GM13976 (cell line): ENCODE measurements around the gene GADD45B.

ENCODE experiments used
- DNase-seq: peaks from one replicate; pipeline ENCODE4 v3.0.0; 2012; ENCODE audit warnings: low spot score
- in situ Hi-C: fragments of 300-500 bp; cut with MboI; formaldehyde crosslinking; loops from one replicate; pipeline ENCODE4 v1.12.0; 2022; ENCODE audit warnings: low sequenced_read_pairs, mixed read lengths, inconsistent platforms; ENCODE audit not compliant: unreplicated experiment
- TF ChIP-seq, protein P1 (sequence below): IDR thresholded peaks from 2 replicates; pipeline ENCODE4 v1.5.1; 2012; ENCODE audit warnings: borderline replicate concordance, mild to moderate bottlenecking; ENCODE audit not compliant: insufficient read depth; ENCODE audit errors: extremely low read depth, missing control alignments, control extremely low read depth

GADD45B gene

DNA sequence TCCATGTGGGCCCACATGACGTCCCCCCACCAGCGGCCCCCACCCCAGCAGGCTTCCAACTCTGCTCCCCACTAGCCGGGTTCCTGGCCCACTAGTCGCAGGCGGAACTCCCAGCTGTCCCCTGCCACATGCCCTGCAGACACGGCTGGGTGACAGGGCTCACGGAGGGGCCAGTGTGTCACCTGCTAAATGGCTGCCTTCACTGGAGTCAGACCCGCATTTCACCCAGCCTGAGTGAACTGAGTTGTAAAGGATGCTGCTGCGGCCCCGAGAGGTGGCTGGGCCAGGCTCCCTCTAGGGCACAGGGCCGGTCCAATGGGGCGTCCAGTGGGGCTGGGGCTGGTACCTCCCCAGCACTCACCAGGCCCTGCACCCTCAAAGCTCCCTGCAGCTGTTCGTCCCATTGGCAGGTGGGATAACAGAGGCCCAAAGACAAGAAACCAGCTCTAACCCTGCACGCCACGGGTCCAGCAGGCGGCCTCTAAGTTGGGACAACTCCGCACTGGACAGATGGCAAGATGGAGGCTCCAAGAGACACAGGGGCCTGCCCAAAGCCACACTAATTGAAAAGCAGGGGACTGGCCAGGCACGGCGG is 22.4 kb upstream of the GADD45B start:
- in situ Hi-C loops: no loop called here
- DNase-seq: no peak
- TF ChIP-seq, protein P1, sequence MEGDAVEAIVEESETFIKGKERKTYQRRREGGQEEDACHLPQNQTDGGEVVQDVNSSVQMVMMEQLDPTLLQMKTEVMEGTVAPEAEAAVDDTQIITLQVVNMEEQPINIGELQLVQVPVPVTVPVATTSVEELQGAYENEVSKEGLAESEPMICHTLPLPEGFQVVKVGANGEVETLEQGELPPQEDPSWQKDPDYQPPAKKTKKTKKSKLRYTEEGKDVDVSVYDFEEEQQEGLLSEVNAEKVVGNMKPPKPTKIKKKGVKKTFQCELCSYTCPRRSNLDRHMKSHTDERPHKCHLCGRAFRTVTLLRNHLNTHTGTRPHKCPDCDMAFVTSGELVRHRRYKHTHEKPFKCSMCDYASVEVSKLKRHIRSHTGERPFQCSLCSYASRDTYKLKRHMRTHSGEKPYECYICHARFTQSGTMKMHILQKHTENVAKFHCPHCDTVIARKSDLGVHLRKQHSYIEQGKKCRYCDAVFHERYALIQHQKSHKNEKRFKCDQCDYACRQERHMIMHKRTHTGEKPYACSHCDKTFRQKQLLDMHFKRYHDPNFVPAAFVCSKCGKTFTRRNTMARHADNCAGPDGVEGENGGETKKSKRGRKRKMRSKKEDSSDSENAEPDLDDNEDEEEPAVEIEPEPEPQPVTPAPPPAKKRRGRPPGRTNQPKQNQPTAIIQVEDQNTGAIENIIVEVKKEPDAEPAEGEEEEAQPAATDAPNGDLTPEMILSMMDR: no peak

DNA sequence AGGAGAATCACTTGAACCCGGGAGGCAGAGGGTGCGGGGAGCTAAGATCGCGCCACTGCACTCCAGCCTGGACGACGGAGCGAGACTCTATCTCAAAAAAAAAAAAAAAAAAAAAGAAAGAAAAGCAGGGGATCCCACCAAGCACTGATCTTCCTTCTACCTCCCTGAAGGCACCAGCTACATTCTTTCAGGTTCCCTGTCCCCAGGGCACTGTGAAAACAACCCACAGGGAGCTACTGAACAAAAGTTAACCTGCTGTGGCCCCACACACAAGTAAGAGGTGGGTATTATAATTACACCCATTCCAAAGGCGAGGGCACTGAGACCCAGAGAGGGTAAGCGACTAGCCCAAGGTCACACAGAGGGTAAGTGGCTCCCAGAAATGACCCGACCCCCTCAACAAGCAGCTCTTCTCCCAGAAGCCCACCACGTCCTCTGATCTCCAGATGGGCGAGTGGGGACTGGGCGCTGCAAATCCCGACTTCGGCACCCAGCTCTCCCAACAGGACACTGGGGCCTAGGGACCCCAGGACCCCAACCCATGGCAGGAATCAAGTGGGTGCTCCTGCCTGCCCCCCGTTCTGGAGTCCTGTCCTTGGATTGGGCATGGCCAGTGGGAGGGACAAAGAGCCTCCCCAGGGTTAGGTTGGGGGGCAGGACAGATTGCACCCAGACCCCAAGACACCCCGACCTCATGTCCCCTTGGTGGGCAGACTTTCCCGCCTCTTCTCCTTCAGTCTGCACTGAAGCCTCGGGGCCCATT is 21.5 kb upstream of the GADD45B start:
- in situ Hi-C loops: no loop called here
- TF ChIP-seq, protein P1: no peak
- DNase-seq: no peak

DNA sequence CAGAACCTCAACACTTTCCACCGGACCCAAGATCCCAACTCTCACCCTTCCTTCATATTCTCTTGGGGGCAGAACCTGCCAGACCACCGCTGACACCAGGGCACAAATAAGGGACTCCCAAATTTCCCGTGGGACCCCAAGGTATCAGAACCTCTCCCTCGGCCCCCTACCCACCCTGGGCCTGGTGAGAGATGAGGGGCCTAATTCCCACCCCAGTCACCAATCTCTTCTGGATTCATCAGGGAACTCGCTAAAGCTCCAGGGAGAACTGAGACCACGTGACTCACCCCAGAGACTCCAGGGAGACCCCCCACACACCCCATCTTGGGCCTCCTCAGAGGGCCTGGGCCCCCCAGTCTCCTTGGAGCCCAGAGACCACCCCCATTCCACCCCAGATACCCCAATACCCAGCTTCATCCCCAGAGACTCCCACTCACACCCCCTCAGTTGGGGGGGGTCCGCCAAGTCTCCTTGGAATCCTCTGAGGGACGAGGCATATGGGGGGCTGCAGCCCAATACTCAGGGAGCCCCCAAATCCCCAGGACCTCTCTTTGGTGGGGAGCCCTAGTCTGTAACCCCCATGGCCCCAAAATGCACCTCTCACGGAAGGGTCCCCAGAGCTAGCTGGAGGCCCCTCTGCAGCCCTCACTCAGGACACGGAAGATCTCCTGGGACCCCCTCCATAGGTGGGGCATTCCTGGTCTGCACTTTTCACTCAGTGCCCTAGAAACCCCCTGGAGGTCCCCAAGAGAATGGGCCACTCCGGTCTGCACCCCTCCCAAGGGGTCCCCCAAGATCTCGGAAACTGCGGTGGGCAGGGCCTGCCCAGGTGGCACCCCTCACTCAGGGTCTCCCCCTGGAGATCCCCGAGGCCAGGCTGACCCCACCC is 20.7 kb upstream of the GADD45B start:
- DNase-seq: no peak
- in situ Hi-C loops: no loop called here
- TF ChIP-seq, protein P1: no peak

DNA sequence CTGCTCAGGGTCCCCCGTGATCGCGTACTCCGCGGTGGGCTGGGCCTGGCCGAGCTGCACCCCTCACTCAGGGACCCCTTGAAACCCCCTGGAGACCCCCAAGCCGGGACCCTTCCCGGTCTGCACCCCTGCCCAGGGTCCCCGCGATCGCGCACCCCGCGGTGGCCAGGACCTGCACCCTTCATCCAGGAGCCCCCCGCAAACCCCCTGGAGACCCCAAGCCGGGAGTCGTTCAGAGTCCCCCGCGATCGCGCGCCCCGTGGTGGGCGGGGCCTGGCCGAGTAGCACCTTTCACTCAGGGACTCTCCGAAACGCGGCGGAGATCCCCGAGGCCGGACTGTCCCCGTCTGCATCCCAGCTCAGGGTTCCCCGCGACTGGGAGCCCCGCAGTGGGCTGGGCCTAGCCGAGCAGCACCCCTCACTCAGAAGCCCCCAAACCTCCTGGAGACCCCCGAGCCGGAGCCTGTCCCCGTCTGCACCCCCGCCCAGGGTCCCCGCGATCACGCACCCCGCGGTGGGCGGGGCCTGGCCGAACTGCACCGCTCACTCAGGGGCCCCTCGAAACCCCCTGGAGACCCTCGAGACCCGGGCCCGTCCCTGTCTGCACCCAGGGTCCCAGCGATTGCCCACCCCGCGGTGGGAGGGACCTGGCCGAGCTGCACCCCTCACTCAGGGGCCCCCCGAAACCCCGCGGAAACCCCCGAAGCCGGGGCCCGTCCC is 19.9 kb upstream of the GADD45B start:
- TF ChIP-seq, protein P1: no peak
- in situ Hi-C loops: no loop called here
- peak; percentile 90 for DNase-seq

DNA sequence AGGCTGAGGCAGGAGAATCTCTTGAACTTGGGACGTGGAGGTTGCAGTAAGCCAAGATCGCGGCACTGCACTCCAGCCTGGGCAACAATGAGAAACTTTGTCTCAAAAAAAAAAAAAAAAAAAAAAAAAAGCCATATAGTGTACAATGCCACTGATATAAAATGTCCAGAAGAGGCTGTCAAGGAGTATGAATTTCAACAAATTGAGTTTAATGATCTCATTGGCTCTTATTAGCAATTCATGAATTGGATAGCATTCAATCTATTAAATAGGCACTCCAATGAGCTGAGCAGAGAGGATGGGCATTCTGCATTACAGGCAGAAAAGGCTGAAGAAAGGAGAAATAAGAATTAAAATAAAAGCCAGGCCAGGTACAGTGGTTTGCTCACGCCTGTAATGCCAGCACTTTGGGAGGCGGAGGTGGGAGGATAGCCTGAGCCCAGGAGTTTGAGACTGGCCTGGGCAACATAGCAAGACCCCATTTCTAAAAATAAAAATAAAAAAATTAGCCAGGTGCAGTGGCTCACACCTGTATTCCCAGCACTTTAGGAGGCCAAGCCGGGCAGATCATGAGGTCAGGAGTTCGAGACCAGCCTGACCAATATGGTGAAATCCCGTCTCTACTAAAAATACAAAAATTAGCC is 18.4 kb upstream of the GADD45B start:
- TF ChIP-seq, protein P1: no peak
- no peak for DNase-seq
- in situ Hi-C loops: no loop called here
